BLaER1 (cell line): ENCODE results near the gene ATP8A2.

Experiments
- H3K27ac ChIP-seq: shearing (Covaris generic); formaldehyde crosslinking; 2 replicates; pipeline ENCODE4 v1.8.1; 2022
- H3K27me3 ChIP-seq: shearing (Covaris generic); formaldehyde crosslinking; 2 replicates; pipeline ENCODE4 v1.8.1; 2022
- H3K36me3 ChIP-seq: shearing (Covaris generic); formaldehyde crosslinking; 2 replicates; pipeline ENCODE4 v1.8.1; 2022
- H3K4me1 ChIP-seq: shearing (Covaris generic); formaldehyde crosslinking; 2 replicates; pipeline ENCODE4 v1.8.1; 2022
- H3K4me2 ChIP-seq: shearing (Covaris generic); formaldehyde crosslinking; 2 replicates; pipeline ENCODE4 v1.8.1; 2022
- H3K4me3 ChIP-seq: shearing (Covaris generic); formaldehyde crosslinking; 2 replicates; pipeline ENCODE4 v1.8.1; 2022
- H3K9ac ChIP-seq: shearing (Covaris generic); formaldehyde crosslinking; 2 replicates; pipeline ENCODE4 v1.8.1; 2022
- H3K9me3 ChIP-seq: shearing (Covaris generic); formaldehyde crosslinking; 2 replicates; pipeline ENCODE4 v1.8.1; 2022
- H4K20me1 ChIP-seq: shearing (Covaris generic); formaldehyde crosslinking; 2 replicates; pipeline ENCODE4 v1.8.1; 2022
- Cebpa-rat ChIP-seq: shearing (Covaris generic); IDR thresholded peaks from 2 replicates; pipeline ENCODE4 v1.8.1; 2022

ATP8A2 gene

DNA sequence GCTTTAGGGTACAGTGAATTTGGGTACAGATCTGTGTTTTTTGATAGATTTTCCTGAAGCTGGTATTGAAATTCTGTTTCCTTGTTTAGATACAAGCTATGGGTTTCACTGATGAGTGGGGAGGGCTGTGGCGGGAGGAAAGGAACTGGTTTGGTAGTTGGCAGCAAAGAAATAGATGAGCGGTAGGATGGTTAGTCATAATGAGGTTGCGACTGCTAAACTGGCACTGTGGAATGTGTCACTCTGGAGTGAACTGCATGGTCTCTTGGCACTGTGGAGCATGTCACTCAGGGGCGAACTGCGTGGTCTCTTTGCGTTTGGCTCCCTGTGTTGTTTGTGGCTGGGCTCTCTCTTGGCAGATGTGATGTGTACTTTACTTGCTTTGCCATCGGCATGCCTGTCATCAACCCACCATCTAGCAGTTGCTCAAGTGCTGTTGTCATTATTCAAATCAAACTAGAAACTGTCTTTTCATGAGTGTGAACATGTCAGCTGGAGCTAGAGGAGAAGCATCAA, 82.1 kb downstream of the ATP8A2 start:
- Histone ChIP-seq H3K4me3 (no peak overlapping the region), H3K4me2 (no peak overlapping the region), H3K27ac (no peak overlapping the region), H3K27me3 (no peaks in the 10 kb centered on the region), H3K4me1 (peaks cover 6% of the 10 kb centered on the region; the same call in 1 of the 2 replicates), H3K9ac (no peak overlapping the region), H3K9me3 (no peaks in the 10 kb centered on the region), H3K36me3 (no peaks in the 10 kb centered on the region), H4K20me1 (no peaks in the 10 kb centered on the region)
- no peak for TF ChIP-seq Cebpa-rat

DNA sequence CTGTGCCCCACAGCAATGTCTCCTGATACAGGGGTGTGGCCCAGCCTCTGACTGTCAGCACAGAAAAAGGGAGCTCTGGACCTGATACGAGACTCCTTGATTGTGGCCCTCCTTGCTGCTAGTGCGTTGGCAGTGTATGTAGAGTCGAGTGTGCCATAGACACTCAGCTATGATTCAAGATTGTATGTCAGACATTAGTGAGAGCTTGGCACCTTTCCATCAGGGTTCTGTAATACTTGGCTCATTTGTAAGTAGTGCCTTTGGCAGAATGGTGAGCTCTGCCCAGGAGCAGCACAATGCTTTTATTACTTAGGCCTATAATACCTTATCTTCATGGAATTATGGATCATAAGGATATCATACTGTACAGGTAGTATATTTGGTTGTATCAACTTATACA, 83.4 kb downstream of the ATP8A2 start:
- Histone ChIP-seq H3K27me3 (no peaks in the 10 kb centered on the region), H3K27ac (no peak overlapping the region), H3K4me3 (no peak overlapping the region), H3K9ac (no peak overlapping the region), H4K20me1 (no peaks in the 10 kb centered on the region), H3K9me3 (no peaks in the 10 kb centered on the region), H3K4me1 (no peaks in the 10 kb centered on the region), H3K4me2 (no peak overlapping the region), H3K36me3 (no peaks in the 10 kb centered on the region)
- TF ChIP-seq Cebpa-rat = no peak

DNA sequence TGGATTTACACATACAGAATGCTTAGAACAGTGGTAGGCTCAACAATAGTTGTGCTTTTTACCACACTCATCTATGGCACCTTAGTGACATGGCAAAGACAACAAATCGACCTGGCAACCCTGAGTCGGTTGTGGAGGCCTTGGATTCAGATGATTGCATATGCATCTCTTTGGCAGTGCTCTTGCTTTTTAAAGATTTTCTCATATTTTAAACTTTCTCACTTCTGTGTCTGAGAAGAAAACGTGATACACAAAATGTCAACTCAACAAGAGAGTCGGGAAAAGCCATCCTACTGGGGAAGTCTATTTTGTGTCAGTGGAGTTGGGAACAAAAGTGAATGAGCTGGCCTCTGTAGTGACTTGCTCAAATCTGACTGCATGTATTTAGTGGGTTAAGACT, 85.8 kb downstream of the ATP8A2 start:
- H3K9ac ChIP-seq = no peak overlapping the region
- no peak overlapping the region for H3K4me2 ChIP-seq
- no peak for TF ChIP-seq Cebpa-rat
- no peaks in the 10 kb centered on the region for H3K27me3 ChIP-seq
- H4K20me1 ChIP-seq = no peaks in the 10 kb centered on the region
- no peaks in the 10 kb centered on the region for H3K9me3 ChIP-seq
- H3K36me3 ChIP-seq = no peaks in the 10 kb centered on the region
- H3K27ac ChIP-seq = no peak overlapping the region
- no peak overlapping the region for H3K4me3 ChIP-seq
- H3K4me1 ChIP-seq = no peaks in the 10 kb centered on the region

DNA sequence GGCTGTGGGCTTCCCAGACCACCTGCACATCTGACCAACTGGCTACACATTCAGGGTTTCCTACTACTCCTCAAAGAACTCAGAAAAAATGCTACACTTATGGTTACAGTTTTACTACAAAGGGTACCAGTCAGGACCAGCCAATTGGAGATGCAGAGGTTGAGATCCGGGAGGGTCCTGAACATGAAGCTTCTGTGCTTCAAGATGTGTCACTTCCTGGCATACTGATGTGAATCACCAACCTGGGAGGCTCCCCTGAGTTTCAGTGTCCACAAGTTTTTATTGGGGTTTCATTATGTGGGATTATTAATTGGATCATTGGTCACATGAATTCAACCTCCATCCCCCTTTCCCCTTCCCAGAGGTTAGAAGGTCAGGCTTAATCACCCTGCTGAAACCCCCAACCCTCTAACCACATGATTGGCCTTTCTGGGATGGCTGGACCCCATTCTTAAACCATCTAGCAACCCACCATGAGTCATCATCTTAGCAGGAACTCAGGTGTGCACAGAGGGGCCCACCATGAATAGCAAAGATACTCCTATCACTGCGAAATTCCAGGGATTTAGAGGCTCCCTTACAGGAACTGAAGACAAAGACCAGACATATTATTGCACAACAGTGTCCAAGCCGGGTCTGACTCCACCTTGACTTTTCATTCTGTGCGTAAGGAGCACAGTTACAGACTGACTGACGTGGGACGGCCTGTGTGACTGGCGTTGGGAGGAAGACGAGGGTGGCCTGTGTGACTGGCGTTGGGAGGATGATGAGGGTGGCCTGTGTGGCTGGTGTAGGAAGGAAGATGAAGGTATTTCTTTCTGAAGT, 90.7 kb downstream of the ATP8A2 start:
- Histone ChIP-seq H4K20me1 (no peaks in the 10 kb centered on the region), H3K36me3 (no peaks in the 10 kb centered on the region), H3K4me3 (no peak overlapping the region), H3K27me3 (no peaks in the 10 kb centered on the region), H3K4me1 (no peaks in the 10 kb centered on the region), H3K9me3 (0 out of 2 replicates have a peak, but pooled peaks cover 2% of the 10 kb centered on the region), H3K9ac (no peak overlapping the region), H3K27ac (no peak overlapping the region), H3K4me2 (no peak overlapping the region)
- TF ChIP-seq Cebpa-rat = no peak; the same call in 1 of the 2 replicates

DNA sequence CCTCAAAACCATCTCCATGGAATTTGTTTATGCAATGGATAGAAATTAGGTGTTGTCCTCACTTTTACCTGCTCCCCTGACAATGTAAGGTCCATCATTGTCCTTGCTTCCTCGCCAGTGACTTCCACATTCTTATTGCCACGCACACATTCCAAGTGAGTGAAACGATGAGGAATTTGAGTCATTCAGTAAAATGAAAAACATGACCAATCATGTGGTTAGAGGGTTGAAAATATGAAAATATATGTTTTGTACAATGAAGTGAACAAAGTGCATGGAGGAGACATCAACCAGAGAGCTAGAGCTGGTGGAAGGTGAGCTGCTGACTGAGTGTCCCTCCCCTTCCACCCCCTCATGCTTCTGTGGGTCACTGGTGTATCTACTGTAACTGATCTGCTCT, 91.7 kb downstream of the ATP8A2 start:
- no peaks in the 10 kb centered on the region for H4K20me1 ChIP-seq
- H3K9me3 ChIP-seq = peaks cover 12% of the 10 kb centered on the region
- H3K4me2 ChIP-seq = no peak overlapping the region
- no peak overlapping the region for H3K4me3 ChIP-seq
- no peak for TF ChIP-seq Cebpa-rat
- no peak overlapping the region for H3K27ac ChIP-seq
- no peaks in the 10 kb centered on the region for H3K4me1 ChIP-seq
- no peaks in the 10 kb centered on the region for H3K27me3 ChIP-seq
- H3K36me3 ChIP-seq = no peaks in the 10 kb centered on the region
- no peak overlapping the region for H3K9ac ChIP-seq

DNA sequence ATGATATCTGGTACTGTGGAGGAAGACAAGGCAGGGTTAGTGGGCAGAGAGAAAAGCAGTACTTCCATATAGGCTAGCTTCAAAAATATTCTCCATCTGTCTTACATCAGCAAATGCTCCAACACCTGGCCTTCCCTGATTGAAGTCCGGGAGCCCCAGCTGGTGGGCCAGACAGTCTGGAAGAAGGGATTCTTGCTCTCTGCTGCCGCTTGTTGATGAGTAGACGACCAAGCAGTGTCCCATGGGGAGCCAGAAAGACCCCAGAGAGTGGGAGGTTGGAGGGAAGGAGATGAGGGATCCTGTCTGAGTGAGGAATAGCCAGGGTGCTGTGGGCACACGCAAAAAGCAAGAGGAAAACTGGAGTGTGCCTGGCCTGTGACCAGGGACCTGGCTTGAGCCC, 95.1 kb downstream of the ATP8A2 start:
- no peak overlapping the region for H3K9ac ChIP-seq
- no peak overlapping the region for H3K4me2 ChIP-seq
- H3K36me3 ChIP-seq = no peaks in the 10 kb centered on the region
- H3K9me3 ChIP-seq = peaks cover 16% of the 10 kb centered on the region
- H3K27me3 ChIP-seq = no peaks in the 10 kb centered on the region
- H3K27ac ChIP-seq = no peak overlapping the region
- H3K4me3 ChIP-seq = no peak overlapping the region
- TF ChIP-seq Cebpa-rat = no peak
- no peaks in the 10 kb centered on the region for H4K20me1 ChIP-seq
- no peaks in the 10 kb centered on the region for H3K4me1 ChIP-seq

DNA sequence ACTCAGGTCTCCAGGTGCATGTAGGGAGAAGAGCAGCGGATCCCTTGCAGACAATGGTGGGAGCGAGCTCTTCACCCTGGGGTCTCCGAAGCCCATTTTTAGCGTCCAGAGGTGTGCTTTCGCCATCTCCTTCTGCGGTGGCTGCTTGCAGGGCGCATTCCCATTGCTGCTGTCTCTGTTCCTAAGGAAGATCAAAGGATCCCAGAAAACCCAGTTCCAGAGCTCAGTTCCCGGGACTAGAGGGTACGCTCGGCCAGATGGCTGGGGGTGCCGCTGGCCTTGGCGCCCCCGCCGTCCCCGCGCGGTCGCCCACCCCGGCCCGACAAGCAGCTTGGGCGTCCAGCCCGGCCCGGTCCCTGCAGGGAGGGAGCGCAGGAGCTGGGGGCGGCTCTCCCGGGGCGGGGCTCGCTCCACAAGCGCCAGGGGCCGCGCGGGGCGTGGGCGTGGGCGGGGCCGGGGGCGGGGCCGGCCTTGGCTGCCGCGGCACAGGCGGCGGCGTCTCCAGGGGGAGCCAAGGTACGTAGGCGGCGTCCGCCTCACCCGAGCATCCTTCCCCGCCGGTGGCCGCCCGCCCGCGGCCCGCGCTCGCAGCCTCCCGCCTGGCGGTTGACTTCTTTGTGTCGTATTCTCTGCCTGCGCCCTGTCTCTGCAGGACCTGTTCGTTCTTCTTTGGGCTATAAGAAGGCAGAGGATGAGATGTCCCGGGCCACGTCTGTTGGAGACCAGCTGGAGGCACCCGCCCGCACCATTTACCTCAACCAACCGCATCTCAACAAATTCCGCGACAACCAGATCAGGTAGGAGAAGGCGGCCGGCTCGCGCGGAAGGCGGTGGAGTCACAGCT, 96.8 kb downstream of the ATP8A2 start:
- no peak overlapping the region for H3K4me2 ChIP-seq
- no peak overlapping the region for H3K27ac ChIP-seq
- H3K27me3 ChIP-seq = no peaks in the 10 kb centered on the region
- TF ChIP-seq Cebpa-rat = no peak
- H3K9ac ChIP-seq = no peak overlapping the region
- H3K9me3 ChIP-seq = peaks cover 16% of the 10 kb centered on the region
- no peaks in the 10 kb centered on the region for H3K4me1 ChIP-seq
- no peaks in the 10 kb centered on the region for H4K20me1 ChIP-seq
- H3K36me3 ChIP-seq = no peaks in the 10 kb centered on the region
- no peak overlapping the region for H3K4me3 ChIP-seq

DNA sequence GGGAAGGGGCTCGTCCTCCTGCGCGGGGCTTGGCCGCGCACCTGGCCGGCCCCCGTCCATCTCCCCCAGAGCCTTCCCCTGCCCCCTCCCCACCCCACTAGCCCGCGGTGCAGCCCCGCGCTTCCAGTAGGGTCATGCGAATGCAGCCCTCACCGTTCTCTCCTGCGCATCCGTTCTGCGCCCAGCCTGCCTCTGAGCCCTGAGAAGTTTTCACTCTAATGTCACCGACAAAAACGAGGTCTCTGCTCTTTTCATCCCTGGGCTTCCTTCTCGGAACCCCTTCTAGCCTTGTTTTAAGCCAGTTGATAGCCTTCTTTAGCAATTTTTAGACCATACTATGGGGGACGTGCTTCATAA, 97.4 kb downstream of the ATP8A2 start:
- Histone ChIP-seq H3K4me3 (no peak overlapping the region), H3K4me2 (no peak overlapping the region), H3K4me1 (no peaks in the 10 kb centered on the region), H3K36me3 (no peaks in the 10 kb centered on the region), H4K20me1 (no peaks in the 10 kb centered on the region), H3K27ac (no peak overlapping the region), H3K9me3 (peaks cover 16% of the 10 kb centered on the region), H3K27me3 (no peaks in the 10 kb centered on the region), H3K9ac (no peak overlapping the region)
- no peak for TF ChIP-seq Cebpa-rat

DNA sequence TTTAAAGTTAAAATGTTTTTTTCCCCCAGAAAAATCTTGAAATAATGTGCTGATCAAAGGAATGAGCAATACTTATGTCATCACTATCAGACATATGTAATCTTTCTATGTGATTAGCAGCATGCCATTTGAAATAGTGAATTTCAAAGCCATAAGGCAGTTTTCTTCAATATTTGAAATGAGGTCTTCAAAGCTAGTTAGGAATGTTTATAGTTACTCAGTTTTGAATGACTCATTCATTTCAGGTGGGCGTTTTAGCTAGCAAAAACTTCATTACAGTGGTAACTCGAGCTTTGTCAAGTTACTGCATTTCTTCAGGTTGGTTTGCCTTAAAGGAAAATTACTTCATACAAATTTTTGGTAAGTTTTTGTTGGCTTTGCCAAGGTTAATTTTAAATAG, 102.1 kb downstream of the ATP8A2 start:
- no peaks in the 10 kb centered on the region for H3K4me1 ChIP-seq
- no peak overlapping the region for H3K9ac ChIP-seq
- peaks cover 3% of the 10 kb centered on the region; the same call in 1 of the 2 replicates for H3K9me3 ChIP-seq
- no peak overlapping the region for H3K4me2 ChIP-seq
- no peaks in the 10 kb centered on the region for H3K27me3 ChIP-seq
- H4K20me1 ChIP-seq = no peaks in the 10 kb centered on the region
- no peak overlapping the region for H3K4me3 ChIP-seq
- no peaks in the 10 kb centered on the region for H3K36me3 ChIP-seq
- TF ChIP-seq Cebpa-rat = no peak
- H3K27ac ChIP-seq = no peak overlapping the region

DNA sequence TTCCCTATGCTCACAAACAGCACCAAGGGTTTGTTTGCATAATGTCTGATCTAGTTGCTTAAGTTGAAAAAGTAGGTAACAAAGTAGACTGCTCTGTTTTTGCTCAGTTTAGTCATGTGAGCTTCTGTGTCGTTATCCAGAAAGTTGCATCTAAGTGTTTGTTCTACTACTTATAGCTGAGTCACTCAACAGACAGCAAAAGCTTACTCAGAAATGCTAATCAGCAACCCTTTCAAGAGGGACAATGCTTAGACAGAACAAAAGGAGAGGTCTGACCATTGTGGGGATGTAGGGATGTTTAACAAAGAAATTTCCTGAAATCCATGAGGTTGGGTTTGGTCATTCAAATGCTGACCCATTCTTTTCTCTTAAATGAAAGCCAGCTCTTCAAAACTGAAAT, 106.4 kb downstream of the ATP8A2 start:
- Histone ChIP-seq H4K20me1 (no peaks in the 10 kb centered on the region), H3K9me3 (peaks cover 18% of the 10 kb centered on the region), H3K4me1 (no peaks in the 10 kb centered on the region), H3K27ac (no peak overlapping the region), H3K4me3 (no peak overlapping the region), H3K27me3 (no peaks in the 10 kb centered on the region), H3K36me3 (no peaks in the 10 kb centered on the region), H3K4me2 (no peak overlapping the region), H3K9ac (no peak overlapping the region)
- TF ChIP-seq Cebpa-rat = no peak
